Chondrocyte (in vitro differentiated cells): Measurements from ENCODE around the gene LZTFL1. TPM values are rescaled to one million over a fixed set of nuclear protein-coding genes. Genes with fewer than 3 reads are reported as not detected.

Experiments
- DNase-seq: peaks from one replicate; pipeline ENCODE4 v3.0.0; 2021; ENCODE audit warnings: mixed read lengths, low spot score
- H3K27ac Mint-ChIP-seq: one replicate; pipeline ENCODE4 v1.8.0; 2021; ENCODE audit warnings: mild to moderate bottlenecking, moderate library complexity, mixed read lengths; ENCODE audit not compliant: unreplicated experiment
- H3K27me3 Mint-ChIP-seq: 2 replicates; pipeline ENCODE4 v1.8.0; 2021; ENCODE audit warnings: low read depth, mixed read lengths
- H3K36me3 Mint-ChIP-seq: 2 replicates; pipeline ENCODE4 v1.8.0; 2021; ENCODE audit warnings: low read depth, mixed read lengths
- H3K4me1 Mint-ChIP-seq: 2 replicates; pipeline ENCODE4 v1.8.0; 2021; ENCODE audit warnings: low read depth, mild to moderate bottlenecking, mixed read lengths
- H3K4me3 Mint-ChIP-seq: one replicate; pipeline ENCODE4 v1.8.0; 2021; ENCODE audit warnings: mild to moderate bottlenecking, moderate library complexity, mixed read lengths; ENCODE audit not compliant: unreplicated experiment
- H3K9me3 Mint-ChIP-seq: 2 replicates; pipeline ENCODE4 v1.8.0; 2021; ENCODE audit warnings: low read depth, mixed read lengths
- CTCF ChIP-seq: fragments of 200-600 bp; sonication (generic); IDR thresholded peaks from 2 replicates; pipeline ENCODE4 v1.5.0; 2021; ENCODE audit warnings: antibody characterized with exemption, mild to moderate bottlenecking, moderate library complexity
- total RNA-seq: library from RNA; stranded (reverse); gene quantifications from 3 replicates; pipeline ENCODE4 v1.2.1, GENCODE V29; 2021

Gene LZTFL1
- total RNA-seq, 1 donor from 2014 or later: 18.1 TPM

- Mint-ChIP-seq H3K36me3 (peaks cover 5% of the 10 kb centered on the region), H3K27ac (no peak overlapping the region), H3K27me3 (peaks cover 45% of the 10 kb centered on the region), H3K4me1 (no peaks in the 10 kb centered on the region), H3K9me3 (peaks cover 20% of the 10 kb centered on the region), H3K4me3 (no peak overlapping the region)
- no peak for DNase-seq
- TF ChIP-seq CTCF: no peak
Observed at GRCh38 chr3:45785605-45786150, 56.2 kb downstream of the LZTFL1 start.

- H3K27ac Mint-ChIP-seq: no peak overlapping the region
Observed at GRCh38 chr3:45783667-45784066, 58.3 kb downstream of the LZTFL1 start.

GRCh38 chr3:45782381-45782780, 59.5 kb downstream of the LZTFL1 start:
- TF ChIP-seq CTCF: no peak
- Mint-ChIP-seq H3K27me3 (peaks cover 38% of the 10 kb centered on the region), H3K9me3 (peaks cover 9% of the 10 kb centered on the region), H3K36me3 (no peaks in the 10 kb centered on the region), H3K4me3 (no peak overlapping the region), H3K27ac (no peak overlapping the region), H3K4me1 (no peaks in the 10 kb centered on the region)
- no peak for DNase-seq

More at GRCh38 chr3:45783667-45784066, 58.3 kb downstream of the LZTFL1 start:
- no peak for DNase-seq
- H3K36me3 Mint-ChIP-seq: no peaks in the 10 kb centered on the region
- TF ChIP-seq CTCF: no peak
- H3K4me1 Mint-ChIP-seq: no peaks in the 10 kb centered on the region
- H3K4me3 Mint-ChIP-seq: no peak overlapping the region
- peaks cover 42% of the 10 kb centered on the region for H3K27me3 Mint-ChIP-seq
- H3K9me3 Mint-ChIP-seq: peaks cover 10% of the 10 kb centered on the region

- Mint-ChIP-seq H3K27me3 (peaks cover 33% of the 10 kb centered on the region), H3K4me1 (no peaks in the 10 kb centered on the region), H3K27ac (no peak overlapping the region), H3K9me3 (peaks cover 9% of the 10 kb centered on the region), H3K36me3 (no peaks in the 10 kb centered on the region), H3K4me3 (no peak overlapping the region)
- DNase-seq: no peak
- TF ChIP-seq CTCF: no peak
Observed at GRCh38 chr3:45781841-45782240, 60.1 kb downstream of the LZTFL1 start.

GRCh38 chr3:45781271-45781670, 60.6 kb downstream of the LZTFL1 start:
- no peak for DNase-seq
- Mint-ChIP-seq H3K4me1 (no peaks in the 10 kb centered on the region), H3K9me3 (peaks cover 9% of the 10 kb centered on the region), H3K36me3 (no peaks in the 10 kb centered on the region), H3K4me3 (no peak overlapping the region), H3K27ac (no peak overlapping the region), H3K27me3 (peaks cover 29% of the 10 kb centered on the region)
- TF ChIP-seq CTCF: no peak
